Brain microvascular endothelial cell (primary cell): ENCODE data around the gene UIMC1.

Experiments used
- DNase-seq: peaks from one replicate; pipeline ENCODE4 v3.0.0-alpha.2; 2020
- H3K27ac ChIP-seq: fragments of 250-450 bp; sonication (Bioruptor Pico); 2 replicates; pipeline ENCODE4 v1.5.1; 2020; ENCODE audit warnings: mild to moderate bottlenecking, moderate library complexity
- H3K27me3 ChIP-seq: fragments of 250-450 bp; sonication (Bioruptor Pico); replicated peaks from 2 replicates; pipeline ENCODE4 v1.5.1; 2020; ENCODE audit warnings: mild to moderate bottlenecking
- H3K36me3 ChIP-seq: fragments of 250-450 bp; sonication (Bioruptor Pico); replicated peaks from 2 replicates; pipeline ENCODE4 v1.5.1; 2020; ENCODE audit warnings: mild to moderate bottlenecking
- H3K4me3 ChIP-seq: 2 replicates; pipeline ENCODE4 v1.5.1; 2011; ENCODE audit warnings: low read depth, mild to moderate bottlenecking, control low read depth, low read length, moderate library complexity
- CTCF ChIP-seq: IDR thresholded peaks from 2 replicates; pipeline ENCODE4 v1.5.1; 2011; ENCODE audit warnings: low read depth, mild to moderate bottlenecking, moderate library complexity, low read length, control low read depth, inconsistent platforms; ENCODE audit errors: missing control alignments
- in situ Hi-C: cut with HindIII; loops from 2 replicates; pipeline ENCODE4 v1.10.0; 2017; ENCODE audit warnings: low sequenced_read_pairs, low pct_ligation_motif_present

The UIMC1 gene

GRCh38 chr5:176959051-176959450 lies 47.5 kb downstream of the UIMC1 start:
- Histone ChIP-seq H3K4me3 (no peak overlapping the region), H3K36me3 (peaks cover 16% of the 10 kb centered on the region), H3K27me3 (no peaks in the 10 kb centered on the region), H3K27ac (no peak overlapping the region)
- TF ChIP-seq CTCF: no peak
- in situ Hi-C loops: no loop called here
- DNase-seq: no peak

- DNase-seq: no peak
- Histone ChIP-seq H3K27ac (no peak overlapping the region), H3K27me3 (no peaks in the 10 kb centered on the region), H3K4me3 (no peak overlapping the region), H3K36me3 (peaks cover 23% of the 10 kb centered on the region)
- in situ Hi-C loops: no loop called here
- TF ChIP-seq CTCF: no peak
These were observed 49.8 kb downstream of the UIMC1 start for GRCh38 chr5:176956756-176957155.

GRCh38 chr5:176955895-176956294 lies 50.7 kb downstream of the UIMC1 start:
- no peak for TF ChIP-seq CTCF
- in situ Hi-C loops: no loop called here
- no peaks in the 10 kb centered on the region for H3K27me3 ChIP-seq
- H3K27ac ChIP-seq: no peak overlapping the region
- peak; percentile 2 for DNase-seq
- no peak overlapping the region for H3K4me3 ChIP-seq
- H3K36me3 ChIP-seq: peaks cover 23% of the 10 kb centered on the region

- no peak overlapping the region for H3K27ac ChIP-seq
- no peaks in the 10 kb centered on the region for H3K27me3 ChIP-seq
- in situ Hi-C loops: no loop called here
- no peak overlapping the region for H3K4me3 ChIP-seq
- TF ChIP-seq CTCF: no peak
- H3K36me3 ChIP-seq: peaks cover 34% of the 10 kb centered on the region
- DNase-seq: no peak
These were observed 52.5 kb downstream of the UIMC1 start for GRCh38 chr5:176954050-176954449.

GRCh38 chr5:176952531-176953193 lies 53.9 kb downstream of the UIMC1 start:
- peaks cover 31% of the 10 kb centered on the region for H3K36me3 ChIP-seq
- H3K4me3 ChIP-seq: no peak overlapping the region
- no peaks in the 10 kb centered on the region for H3K27me3 ChIP-seq
- no peak for DNase-seq
- no peak for TF ChIP-seq CTCF
- in situ Hi-C loops: no loop called here
- no peak overlapping the region for H3K27ac ChIP-seq

GRCh38 chr5:176948458-176948857 lies 58.1 kb downstream of the UIMC1 start:
- DNase-seq: no peak
- TF ChIP-seq CTCF: no peak
- Histone ChIP-seq H3K4me3 (no peak overlapping the region), H3K27me3 (no peaks in the 10 kb centered on the region), H3K36me3 (peaks cover 38% of the 10 kb centered on the region), H3K27ac (no peak overlapping the region)
- in situ Hi-C loops: no loop called here
